Measurements from ENCODE around the gene PVR.
"Not testable (repeated sequence)": the region's sequence is repeated elsewhere in the genome, so short reads cannot be mapped to it uniquely, and the experiment has no call there.

The PVR gene

GRCh38 chr19:44618640-44619357, 24.9 kb upstream of the PVR start:
- no peak for DNase-seq (ENCODE audit: low read depth in 2 of 2)

- no peak for DNase-seq (ENCODE audit: low read depth in 2 of 2)
Measured at GRCh38 chr19:44620667-44621066, 23.0 kb upstream of the PVR start.

GRCh38 chr19:44621367-44621766, 22.3 kb upstream of the PVR start:
- DNase-seq (ENCODE audit: low read depth in 2 of 2), result no peak

GRCh38 chr19:44623080-44623479, 20.6 kb upstream of the PVR start:
- no peak for DNase-seq (ENCODE audit: low read depth in 2 of 2)

GRCh38 chr19:44623626-44624025, 20.1 kb upstream of the PVR start:
- no peak for DNase-seq (ENCODE audit: low read depth in 2 of 2)

- no peak for DNase-seq (ENCODE audit: low read depth in 2 of 2)
Measured at GRCh38 chr19:44624840-44625354, 18.8 kb upstream of the PVR start.

GRCh38 chr19:44625637-44626036, 18.1 kb upstream of the PVR start:
- not testable (repeated sequence) for DNase-seq (ENCODE audit: low read depth in 2 of 2)

GRCh38 chr19:44626048-44626624, 17.6 kb upstream of the PVR start:
- no peak for DNase-seq (ENCODE audit: low read depth in 2 of 2)

GRCh38 chr19:44627631-44628030, 16.1 kb upstream of the PVR start:
- DNase-seq (ENCODE audit: low read depth in 2 of 2), result no peak

GRCh38 chr19:44628793-44629192, 14.9 kb upstream of the PVR start:
- no peak for DNase-seq (ENCODE audit: low read depth in 2 of 2)

GRCh38 chr19:44631611-44632010, 12.1 kb upstream of the PVR start:
- DNase-seq (ENCODE audit: low read depth in 2 of 2), result not testable (repeated sequence)

- DNase-seq (ENCODE audit: low read depth in 2 of 2), result not testable (repeated sequence)
Measured at GRCh38 chr19:44634058-44634457, 9.7 kb upstream of the PVR start.

GRCh38 chr19:44634785-44635184, 8.9 kb upstream of the PVR start:
- no peak for DNase-seq (ENCODE audit: low read depth in 2 of 2)

GRCh38 chr19:44635581-44636438, 7.9 kb upstream of the PVR start:
- DNase-seq (ENCODE audit: low read depth in 2 of 2), result no peak

GRCh38 chr19:44636439-44637389, 7.0 kb upstream of the PVR start:
- no peak for DNase-seq (ENCODE audit: low read depth in 2 of 2)

- DNase-seq (ENCODE audit: low read depth in 2 of 2), result no peak
Measured at GRCh38 chr19:44637390-44637764, 6.3 kb upstream of the PVR start.

GRCh38 chr19:44640518-44640917, 3.2 kb upstream of the PVR start:
- no peak for DNase-seq (ENCODE audit: low read depth in 2 of 2)

- DNase-seq (ENCODE audit: low read depth in 2 of 2), result no peak
Measured at GRCh38 chr19:44641501-44642265, 2.0 kb upstream of the PVR start.

- no peak for DNase-seq (ENCODE audit: low read depth in 2 of 2)
Measured at GRCh38 chr19:44642377-44642776, 1.3 kb upstream of the PVR start.

GRCh38 chr19:44644402-44645016, 799 bp downstream of the PVR start:
- DNase-seq (ENCODE audit: low read depth in 2 of 2), result no peak

Data from stimulated activated CD4-positive, alpha-beta T cell treated with anti-CD3 and anti-CD28 coated beads, Interleukin-1b, Interleukin-23, amount 100 ng/mL, for 4 hours (primary cell).